HL-60/S4 treated with retinoic acid at 250 ng/mL for 4 days and 3 days (cell line): ENCODE measurements around the gene SARM1.

ENCODE experiments used
- in situ Hi-C: fragments of 300-500 bp; cut with MboI; formaldehyde crosslinking; loops from 2 replicates; pipeline ENCODE4 v1.7.0; 2022; ENCODE audit warnings: low sequenced_read_pairs

SARM1 gene

DNA sequence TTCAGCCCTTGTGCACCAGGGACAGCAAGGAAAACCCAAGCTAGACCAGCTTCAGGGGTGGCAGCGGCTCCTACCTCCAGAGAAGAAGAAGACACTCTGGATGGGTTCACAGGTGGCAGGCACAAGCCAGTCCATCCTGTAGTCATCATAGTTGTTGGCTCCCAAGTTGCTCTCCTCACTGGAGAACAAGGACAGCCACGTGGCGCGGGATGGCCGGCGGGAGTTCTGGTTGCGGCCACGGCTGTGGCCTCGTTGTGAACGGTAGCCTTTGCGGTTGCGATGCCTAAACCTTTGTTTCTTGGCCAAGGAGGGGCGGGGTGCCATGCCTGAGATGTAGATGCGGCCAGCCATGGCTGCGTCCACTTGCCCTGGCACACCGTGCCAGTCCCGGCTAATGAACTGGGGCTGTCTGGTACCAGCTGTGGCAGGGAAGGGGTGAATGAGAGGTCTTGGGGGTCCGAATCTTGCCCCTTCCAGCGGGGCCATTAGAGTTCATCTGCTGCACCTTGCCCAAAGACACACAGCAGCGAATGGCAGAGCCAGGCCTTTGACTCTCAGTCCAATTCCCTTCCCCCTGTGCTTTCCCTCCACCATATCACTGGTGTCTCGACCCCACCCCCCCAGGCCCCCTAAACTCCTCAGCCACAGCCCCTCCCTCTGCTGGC, 3.7 kb upstream of the SARM1 start:
- in situ Hi-C loops = no loop called here

DNA sequence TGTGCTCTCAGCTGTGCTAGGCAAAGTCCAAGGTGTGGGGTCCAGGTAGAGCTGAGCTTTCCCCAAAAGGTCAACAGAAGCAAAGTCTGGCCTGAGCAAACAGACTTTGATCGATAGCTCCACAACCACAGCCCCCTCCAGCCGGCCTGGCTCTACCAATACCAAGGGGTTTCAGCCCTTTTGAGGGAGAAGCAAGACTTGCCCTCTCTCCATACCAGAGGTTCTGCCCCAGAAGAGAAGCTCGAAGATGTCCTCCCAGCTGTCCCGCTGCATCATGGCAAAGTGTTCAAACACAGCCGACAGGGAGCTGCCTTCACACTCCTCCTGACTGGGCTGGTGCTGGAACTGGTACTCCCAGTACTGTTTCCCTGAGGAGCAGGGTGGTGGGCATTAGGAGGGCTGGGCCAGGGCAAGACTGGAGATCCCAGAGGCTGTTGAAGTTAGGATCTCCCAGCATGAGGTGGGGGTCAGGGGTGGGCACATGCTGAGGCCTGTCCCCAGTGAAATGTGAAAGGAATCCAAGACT, 3.1 kb upstream of the SARM1 start:
- in situ Hi-C loops = no loop called here

GRCh38 chr17:28368915-28369683, 2.4 kb upstream of the SARM1 start:
- in situ Hi-C loops = no loop called here

DNA sequence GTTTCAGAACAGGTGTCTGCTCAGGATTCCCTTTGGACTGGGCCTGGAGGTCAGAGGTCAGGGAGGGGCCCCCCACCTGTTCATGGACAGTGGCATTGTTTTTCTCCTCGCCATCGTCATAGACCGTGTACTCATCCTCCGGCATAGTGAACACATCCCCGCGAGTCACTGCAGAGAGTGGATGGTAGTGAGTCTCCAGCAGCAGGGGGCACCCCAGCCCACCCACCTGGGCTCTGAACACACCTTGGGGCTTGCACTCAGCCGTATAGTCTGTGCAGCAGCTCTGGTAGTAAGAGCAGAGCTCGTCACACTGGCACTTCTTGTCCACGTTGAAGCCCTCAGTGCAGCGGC, 1.8 kb upstream of the SARM1 start:
- in situ Hi-C loops = no loop called here

GRCh38 chr17:28370035-28370743, 1.3 kb upstream of the SARM1 start, which contains the start of gene VTN:
TSS of gene VTN (minus strand) at chr17:28370307. CDS start at chr17:28370203, 104 bp downstream.
- in situ Hi-C loops = no loop called here

DNA sequence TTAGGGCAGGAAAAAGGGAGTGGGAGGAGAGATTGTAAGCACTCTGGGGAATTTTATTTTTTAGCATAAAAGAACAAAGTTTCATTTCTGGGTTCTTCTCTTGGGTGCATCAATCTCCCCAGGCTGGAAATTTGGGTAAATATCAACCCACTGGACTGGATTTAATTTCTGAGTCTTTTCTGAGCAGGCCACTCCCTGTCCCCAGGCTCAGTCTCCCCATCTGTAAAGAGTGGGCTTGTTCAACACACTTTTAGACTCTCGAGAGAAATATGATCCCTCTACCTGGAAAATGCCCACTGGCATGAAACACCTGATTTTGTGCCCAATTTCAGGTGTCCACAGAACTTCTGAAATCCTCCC, 770 bp upstream of the SARM1 start:
- in situ Hi-C loops = no loop called here

- in situ Hi-C loops = no loop called here
These were observed 880 bp downstream of the SARM1 start for GRCh38 chr17:28372203-28372944.

DNA sequence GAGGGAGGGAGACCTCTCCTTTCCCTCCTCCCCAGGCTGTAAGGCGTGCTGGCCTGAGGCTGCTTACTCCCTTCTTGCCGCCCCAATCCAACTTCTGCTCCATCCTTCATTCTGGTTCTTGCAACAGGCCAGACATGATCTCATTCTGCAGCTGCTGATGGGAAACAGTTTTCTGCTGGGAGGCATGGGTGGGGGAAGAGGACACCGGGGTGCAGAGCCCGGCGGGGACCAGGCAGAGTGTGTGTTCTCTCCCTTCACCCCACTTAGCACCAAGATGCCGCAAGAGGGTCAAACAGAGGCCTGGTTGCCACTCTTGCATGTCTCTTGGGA, 1.4 kb downstream of the SARM1 start:
- in situ Hi-C loops = no loop called here

DNA sequence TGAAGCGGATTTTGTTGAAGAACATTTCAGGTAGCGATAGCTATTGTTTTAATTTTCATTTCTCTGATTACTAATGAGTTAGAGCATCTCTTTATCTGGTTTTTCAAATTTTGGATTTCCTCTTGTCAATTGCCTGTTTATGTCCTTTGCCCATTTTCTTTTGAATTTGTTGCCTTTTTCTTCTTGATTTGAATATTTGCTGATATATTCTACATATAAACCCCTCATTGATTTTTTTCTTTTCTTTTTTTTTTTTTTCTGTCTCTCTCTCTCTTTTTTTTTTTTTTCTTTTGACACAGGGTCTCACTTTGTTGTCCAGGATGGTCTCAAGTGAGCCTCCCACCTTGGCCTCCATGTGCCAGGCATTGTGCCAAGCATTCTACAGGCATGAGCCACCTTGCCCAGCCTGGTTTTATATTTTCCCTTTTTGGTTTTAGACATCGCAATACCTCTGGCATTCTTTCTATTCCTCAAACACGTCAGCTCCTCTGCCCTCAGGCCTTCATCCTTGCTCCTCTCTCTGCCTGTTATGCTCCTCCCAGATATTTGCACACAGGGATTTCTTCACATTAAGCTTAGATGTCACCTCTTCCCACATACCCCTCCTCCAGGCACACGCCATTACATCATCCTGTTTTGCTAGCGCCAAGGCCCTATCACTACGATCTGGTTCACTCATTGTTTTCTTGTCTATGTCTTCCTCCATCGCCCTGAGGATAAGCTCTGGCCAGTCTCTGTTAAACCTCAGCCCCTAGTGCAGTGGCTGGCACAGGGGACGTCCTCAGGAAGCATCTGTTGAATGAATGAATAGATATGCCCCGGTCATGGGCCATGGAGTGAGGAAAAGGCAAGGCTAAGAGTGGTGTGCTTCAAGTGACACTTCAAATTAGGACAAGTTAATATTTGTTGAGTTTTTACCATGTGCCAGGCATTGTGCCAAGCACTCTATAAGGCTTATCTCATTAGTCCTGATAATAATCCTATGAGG, 8.6 kb downstream of the SARM1 start:
- in situ Hi-C loops = no loop called here

GRCh38 chr17:28381141-28381825, 9.8 kb downstream of the SARM1 start:
- in situ Hi-C loops = no loop called here

DNA sequence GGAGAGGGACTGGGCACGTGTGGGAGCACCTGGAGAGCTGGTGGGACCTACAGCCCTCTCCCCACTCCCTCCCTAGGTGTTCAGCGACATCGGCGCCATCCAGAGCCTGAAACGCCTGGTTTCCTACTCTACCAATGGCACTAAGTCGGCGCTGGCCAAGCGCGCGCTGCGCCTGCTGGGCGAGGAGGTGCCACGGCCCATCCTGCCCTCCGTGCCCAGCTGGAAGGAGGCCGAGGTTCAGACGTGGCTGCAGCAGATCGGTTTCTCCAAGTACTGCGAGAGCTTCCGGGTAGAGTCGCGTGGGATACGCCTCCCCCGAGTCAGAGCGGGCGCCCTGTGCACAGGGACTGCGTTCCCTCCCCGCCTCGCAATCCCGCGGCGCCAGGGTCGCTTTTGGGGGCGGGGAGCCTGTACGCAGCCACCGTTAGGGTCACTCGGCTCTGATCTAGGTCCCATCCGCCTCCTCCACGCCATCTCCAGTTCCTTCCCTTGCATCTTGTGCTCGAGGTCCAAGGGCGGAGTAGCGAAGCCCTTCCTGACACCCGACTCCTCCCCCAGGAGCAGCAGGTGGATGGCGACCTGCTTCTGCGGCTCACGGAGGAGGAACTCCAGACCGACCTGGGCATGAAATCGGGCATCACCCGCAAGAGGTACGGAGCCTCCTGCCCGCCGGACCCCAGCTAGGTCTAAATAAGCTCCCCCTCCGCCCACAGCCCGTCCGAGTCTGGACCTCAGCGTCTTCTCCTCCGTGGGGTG, 13.0 kb downstream of the SARM1 start:
- in situ Hi-C loops = no loop called here

GRCh38 chr17:28385037-28385400, 13.5 kb downstream of the SARM1 start:
- in situ Hi-C loops = no loop called here

DNA sequence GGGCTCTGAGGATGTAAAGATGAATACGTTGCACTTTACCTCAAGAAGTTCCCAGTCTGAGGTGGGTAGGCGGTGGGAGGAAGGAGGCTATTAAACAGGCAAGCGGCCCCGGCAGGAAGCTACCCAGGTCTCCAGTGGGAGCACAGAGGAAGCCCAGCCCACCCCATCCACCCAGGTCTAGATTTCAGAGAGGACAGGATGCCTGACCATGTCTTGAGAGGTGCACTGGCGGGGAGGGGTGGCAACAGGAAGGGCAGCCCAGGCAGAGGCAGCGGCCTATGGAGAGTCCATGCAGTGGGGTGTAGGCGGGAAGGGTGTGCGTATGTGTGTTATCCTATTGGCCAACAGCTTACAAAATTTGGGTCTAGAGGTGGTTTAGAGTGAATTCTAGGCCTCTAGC, 13.9 kb downstream of the SARM1 start:
- in situ Hi-C loops = no loop called here

- in situ Hi-C loops = no loop called here
These were observed 14.9 kb downstream of the SARM1 start for GRCh38 chr17:28386391-28386790.

DNA sequence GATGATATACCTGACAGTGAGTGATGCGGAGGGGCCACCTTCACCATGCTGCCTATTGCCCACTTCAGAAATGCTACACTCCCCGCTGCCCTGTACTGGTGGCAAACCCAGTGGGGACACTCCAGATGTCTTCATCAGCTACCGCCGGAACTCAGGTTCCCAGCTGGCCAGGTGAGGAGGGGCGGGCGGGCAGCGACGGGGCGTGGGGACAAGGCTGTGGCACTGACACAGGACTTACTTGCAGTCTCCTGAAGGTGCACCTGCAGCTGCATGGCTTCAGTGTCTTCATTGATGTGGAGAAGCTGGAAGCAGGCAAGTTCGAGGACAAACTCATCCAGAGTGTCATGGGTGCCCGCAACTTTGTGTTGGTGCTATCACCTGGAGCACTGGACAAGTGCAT, 16.6 kb downstream of the SARM1 start:
- in situ Hi-C loops = no loop called here

DNA sequence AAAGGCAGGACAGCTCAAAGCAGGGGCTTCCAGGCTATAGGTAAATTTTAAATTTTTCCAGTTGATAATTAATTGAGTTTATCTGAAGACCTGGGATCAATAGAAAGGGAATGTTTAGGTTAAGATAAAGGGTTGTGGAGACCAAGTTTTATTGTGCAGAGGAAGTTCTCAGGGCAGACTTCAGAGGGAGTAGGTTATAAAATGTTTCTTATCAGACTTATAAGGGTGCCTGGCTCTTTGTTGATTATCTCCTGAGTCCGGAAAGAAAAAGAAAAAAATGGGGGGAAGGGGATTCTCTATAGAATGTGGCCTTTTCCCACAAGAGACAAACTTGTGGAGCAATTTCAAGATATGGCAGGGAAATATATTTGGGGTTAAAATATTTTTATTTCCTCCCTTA, 18.6 kb downstream of the SARM1 start:
- in situ Hi-C loops = no loop called here

GRCh38 chr17:28390563-28390962, 19.1 kb downstream of the SARM1 start:
- in situ Hi-C loops = no loop called here

GRCh38 chr17:28390984-28391383, 19.5 kb downstream of the SARM1 start:
- in situ Hi-C loops = no loop called here

DNA sequence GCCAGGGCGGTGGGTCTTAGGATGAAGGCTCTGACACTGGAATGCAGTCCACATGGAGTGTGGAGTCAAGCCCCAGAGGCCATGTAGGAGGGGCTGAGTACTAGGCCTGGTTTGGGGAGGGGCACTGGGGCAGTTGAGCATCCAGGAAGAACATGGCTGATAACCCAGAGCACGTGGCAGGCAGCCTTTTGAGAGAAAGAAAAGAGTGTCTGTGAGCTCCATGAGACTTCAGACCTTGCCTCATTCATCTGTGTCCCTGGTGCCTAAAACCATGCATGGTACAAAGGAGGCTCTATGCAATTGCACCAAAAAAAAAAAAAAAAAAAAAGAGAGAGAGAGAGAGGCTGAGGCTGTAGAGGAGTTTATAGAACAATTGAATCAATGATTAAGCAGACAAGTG, 19.9 kb downstream of the SARM1 start:
- in situ Hi-C loops = no loop called here
